Brain pericyte (primary cell): ENCODE data around the gene SNTN.
A peak's percentile ranks its signal among the peaks of the same experiment; 100 is the strongest.
"Not testable (repeated sequence)": the region's sequence is repeated elsewhere in the genome, so short reads cannot be mapped to it uniquely, and the experiment has no call there.

Source experiments
- DNase-seq: peaks from one replicate; pipeline ENCODE4 v3.0.0-alpha.2; 2012; ENCODE audit warnings: low read depth, low spot score

Gene SNTN

DNA sequence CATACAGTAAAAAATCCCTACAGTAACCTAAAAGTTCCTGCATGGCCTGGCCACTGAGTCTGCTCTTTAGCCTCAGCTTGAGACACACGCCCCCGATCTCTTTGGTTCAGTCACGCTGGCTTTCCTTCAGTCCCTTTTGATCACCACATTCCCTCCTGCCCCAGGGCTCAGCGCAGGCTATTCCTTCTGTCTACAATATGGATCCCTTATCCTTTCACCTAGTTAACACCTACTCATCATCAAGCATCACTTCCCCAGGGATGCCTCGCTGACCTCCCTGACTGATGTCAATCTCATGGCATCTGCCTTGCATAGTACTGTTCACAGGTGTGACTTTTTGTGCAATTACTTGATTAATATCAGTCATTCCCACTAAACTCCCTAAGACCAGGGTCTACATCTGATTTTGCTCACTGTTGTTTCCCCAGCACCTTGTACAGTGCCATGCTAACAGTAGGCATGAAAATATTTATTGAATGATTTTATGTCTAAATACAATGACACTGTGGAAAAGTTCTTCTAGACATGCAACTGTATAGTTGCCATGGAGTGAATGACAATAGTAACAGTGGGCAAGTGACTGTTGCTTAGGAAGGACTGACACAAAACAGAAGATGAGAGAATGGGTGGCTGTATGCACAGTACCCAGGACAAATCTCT is at the start of gene SNTN:
Gene SNTN (plus strand): TSS at position 610 of the 660 bp plus-strand sequence. CDS start 13 bp downstream, at position 623.
- DNase-seq: no peak

DNA sequence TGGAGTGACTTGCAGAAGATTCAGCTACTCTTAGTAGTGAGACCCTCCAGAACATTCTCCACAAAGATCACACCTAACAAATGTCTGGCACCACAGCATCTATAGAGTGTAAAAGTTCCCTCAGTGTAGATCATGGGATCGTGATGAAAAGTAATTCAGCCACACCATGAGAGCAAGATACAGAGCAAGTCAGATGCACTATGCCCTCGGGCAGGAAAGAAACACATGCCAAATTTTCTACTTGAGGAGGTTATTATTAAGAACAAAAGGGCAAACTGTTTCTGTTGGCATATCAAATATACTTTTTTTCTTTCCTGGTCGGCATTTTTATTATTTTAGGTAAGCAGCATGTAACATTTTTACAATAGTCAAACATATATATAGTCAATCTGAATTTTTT is 44.8 kb upstream of the SNTN start:
- DNase-seq: no peak

DNA sequence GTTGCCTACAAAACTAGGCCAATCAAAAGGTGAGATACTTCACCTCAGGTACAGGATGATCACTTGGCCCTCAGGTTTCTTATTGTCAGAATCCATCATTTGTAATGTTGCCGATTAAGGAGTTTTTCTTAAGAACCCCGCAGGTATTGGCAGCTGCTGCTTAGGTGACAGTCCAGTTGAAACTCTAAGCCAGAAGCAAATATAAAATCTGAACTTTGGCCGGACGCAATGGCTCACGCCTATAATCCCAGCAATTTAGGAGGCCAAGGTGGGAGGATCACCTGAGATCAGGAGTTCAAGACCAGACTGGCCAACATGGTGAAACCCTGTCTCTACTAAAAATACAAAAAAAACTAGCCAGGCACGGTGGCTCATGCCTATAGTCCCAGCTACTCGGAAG is 43.1 kb upstream of the SNTN start:
- DNase-seq: no peak

DNA sequence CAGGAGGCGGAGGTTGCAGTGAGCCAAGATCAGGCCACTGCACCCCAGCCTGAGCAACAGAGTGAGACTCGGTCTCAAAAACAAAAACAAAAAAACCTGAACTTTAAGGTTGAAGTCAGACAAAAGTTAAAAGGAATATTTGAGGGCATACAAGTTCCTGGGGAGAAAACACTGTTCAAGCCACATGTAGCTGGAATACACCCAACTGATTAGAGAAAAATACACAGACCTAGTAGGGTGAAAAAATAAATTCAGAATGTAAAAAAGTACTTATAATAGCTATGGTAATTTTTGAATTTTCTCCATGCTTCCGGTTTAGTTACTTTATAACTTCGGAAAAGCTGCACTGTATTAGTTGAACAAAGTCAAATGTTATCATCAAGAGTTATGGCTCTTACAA is 42.6 kb upstream of the SNTN start:
- DNase-seq: no peak

DNA sequence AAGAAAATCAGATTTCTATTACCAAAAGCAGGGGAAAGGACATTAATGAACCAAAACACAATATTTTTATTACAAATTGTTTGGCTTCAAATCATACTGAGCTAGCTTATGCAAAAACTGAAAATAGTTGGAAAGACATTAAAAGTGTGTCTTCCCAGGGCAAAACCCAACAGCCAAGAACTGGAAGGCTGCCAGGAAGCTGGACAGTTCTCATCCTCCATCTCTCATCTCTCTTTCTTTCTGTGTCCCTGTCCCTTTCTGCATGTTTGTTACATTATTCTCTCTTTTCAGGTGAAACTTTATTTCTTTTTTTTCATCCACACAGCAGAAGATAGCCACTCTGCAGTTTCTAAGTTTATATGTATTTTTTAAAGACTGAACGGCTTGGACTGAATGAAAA is 41.1 kb upstream of the SNTN start:
- DNase-seq: no peak

DNA sequence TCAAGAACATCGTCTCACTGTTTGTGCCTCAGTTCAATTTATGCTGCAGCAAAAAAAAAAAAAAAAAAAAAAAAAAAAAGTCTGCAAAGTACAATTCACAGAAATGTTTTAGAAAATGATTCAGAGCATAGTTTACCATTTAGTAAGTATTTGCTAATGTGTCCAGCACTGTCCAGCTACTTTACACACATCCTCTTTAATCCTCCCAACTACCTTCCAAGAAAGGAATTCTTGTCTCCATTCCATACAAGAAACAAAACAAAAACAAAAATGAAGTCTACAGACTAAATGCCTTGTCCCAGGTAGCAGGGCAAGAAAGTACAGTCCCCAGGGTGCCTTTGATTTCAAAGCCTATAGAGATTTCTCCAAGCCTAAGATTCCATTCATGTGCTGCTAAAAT is 38.9 kb upstream of the SNTN start:
- DNase-seq: no peak

DNA sequence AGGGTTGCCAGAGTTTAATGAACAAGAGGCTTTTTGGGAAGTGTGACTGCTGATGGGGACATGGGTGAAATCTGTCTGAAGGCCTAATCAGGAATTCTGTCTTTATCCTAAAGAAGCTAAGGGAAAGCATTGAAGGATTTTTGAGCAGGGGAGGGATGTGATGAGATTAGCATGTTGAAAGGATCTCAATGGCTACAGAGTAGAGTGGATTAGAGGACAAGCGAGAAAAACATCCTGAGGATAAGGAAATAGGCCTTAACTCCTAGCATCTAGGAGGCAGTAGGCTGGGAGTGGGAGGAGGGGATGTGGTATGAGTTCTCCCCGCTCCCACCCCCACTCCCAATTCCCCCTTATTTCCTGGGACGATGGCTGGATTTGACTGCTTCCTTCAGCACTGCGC is 35.1 kb upstream of the SNTN start:
- DNase-seq: no peak

DNA sequence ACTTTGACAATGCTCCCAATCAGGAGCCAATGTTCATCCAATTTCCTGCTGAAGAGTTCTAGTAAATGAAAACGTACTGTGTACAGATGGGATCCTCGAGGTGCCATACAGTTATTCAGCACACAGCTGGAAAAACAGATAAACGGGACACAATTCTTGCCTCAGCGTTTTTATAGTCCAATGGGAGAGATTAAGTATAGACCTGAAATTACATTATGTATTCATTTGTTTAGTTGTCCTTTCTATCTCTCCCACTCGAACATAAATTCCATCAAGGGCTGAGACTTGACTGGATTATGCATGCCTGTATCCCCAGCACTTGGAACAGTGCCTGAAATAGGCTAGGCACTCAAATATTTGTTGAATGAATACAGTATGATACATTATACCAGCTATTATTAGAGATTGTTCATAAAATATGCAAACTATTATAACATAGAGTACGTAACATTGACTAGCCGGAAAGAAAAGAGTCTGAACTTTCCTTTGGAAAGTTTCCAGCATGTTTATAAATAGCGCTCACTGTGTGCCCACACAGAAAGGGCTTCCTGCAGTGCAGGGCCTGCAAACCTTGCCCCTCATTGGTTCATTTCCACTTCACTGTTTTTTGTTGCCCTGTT is 27.4 kb upstream of the SNTN start:
- peak; percentile 8 for DNase-seq

DNA sequence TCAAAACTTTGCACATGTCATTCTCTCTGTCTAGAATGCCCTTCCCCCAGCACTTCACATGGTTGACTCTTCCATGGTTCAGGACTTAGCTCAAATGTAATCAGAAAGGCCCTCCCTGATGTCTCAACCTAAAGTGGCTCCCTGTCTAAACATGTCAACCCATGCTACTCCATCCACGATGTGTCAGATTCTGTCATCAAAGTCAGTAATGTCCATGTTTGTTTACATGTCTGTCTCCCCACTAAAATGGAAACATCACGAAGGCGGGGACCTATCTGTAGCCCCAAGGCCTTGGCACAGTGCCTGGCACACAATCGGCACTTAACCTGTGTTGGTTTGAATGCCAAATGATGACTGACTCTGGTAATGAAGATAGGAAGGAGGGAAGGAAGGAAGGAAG is 20.8 kb upstream of the SNTN start:
- no peak for DNase-seq

DNA sequence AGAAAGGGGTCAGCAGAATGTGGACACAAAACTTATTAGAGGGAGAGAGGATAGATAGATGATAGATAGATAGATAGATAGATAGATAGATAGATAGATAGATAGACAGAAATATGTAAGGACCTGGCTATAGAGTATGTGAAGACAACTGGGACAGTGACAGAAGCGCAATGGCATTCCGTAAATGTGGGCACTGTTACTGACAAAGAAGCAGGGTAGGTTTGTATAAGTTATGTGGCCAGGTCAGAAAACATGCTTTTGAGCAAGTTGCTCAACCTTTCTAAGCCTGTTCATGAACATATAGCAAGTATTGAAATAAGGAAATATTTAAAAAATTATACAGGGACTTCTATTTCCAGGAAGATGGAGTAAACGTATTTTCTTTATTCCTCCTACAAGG is 17.3 kb upstream of the SNTN start:
- DNase-seq: no peak

DNA sequence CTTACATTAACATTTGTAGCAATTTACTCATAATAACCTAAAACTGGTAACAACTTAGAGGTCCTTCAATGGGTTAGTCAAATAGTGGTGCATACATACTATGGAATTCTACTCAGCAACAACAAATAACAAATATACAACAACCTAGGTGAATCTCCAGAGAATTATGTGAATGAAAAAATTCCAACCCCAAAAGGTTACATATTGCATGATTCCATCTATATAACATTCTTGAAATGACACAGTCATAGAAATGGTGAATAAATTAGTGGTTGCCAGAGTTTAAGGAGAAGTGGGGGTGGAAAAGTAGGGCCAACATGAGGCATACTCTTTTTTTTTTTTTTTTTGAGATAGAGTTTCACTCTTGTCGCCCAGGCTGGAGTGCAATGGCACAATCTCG is 12.7 kb upstream of the SNTN start:
- DNase-seq: no peak

DNA sequence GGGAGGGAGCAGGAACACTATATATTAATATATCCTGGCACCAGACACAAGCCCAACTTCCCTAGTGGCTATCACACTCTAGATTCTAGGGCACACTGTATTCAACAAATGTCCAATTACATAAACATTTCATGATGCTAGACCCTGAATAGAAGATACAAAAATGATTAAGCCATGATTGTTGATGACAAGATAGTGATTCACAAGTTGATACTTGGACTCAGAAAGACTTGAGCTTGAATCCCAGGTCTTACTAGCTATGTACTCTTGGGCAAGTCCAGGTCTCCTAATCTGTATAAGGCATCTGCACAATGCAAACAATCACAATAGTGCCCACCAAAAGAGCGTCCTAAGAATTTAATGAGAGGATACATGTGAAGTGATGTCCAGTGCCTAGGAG is 10.0 kb upstream of the SNTN start:
- no peak for DNase-seq

DNA sequence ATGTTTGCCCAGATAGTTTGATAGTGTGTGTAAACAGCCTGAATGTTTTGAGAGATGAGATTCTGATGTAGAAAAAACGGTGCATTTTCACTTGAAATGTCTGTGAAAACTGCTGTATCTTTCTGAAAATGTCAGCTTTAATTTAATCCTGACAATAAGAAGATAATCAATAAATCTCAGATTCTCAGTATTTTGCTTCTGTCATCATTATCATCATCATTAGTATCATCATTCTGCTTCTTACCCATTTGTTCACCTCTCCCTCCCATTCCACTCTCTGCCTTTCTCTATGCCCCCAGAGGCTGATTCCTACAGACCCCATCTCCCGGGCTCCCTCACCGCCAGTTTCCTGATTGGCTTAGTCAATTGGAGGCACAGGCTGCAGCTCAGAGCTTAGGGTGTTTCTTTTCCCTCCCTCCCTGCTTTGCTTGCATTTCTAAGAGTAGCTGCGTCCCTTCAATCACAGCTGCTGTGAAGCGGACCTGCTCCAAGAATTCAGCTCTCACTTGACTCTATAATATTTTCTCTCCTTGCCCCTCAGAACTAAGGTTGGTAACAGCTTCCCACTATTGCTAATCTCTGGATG is 8.2 kb upstream of the SNTN start:
- DNase-seq: no peak

DNA sequence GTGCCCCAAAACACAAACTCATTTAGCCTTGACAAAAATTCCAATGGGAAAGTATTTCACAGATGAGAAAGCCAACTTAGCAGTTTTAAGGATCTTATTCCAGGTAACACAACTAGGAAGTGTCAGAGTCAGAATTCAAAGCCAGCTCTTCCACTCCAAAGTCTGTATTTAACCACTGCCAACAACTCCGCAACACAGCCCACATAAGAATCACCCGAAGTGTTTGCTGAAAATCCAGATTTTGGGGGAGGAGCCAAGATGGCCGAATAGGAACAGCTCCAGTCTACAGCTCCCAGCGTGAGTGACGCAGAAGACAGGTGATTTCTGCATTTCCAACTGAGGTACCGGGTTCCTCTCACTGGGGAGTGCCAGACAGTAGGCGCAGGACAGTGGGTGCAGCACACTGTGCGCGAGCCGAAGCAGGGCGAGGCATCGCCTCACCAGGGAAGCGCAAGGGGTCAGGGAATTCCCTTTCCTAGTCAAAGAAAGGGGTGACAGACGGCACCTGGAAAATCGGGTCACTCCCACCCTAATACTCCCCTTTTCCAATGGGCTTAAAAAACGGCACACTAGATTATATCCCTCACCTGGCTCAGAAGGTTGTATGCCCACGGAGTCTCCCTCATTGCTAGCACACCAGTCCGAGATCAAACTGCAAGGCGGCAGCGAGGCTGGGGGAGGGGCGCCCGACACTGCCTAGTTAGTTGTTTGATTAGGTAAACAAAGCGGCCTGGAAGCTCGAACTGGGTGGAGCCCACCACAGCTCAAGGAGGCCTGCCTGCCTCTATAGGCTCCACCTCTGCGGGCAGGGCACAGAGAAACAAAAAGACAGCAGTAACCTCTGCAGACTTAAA is 7.3 kb upstream of the SNTN start:
- not testable (repeated sequence) for DNase-seq

DNA sequence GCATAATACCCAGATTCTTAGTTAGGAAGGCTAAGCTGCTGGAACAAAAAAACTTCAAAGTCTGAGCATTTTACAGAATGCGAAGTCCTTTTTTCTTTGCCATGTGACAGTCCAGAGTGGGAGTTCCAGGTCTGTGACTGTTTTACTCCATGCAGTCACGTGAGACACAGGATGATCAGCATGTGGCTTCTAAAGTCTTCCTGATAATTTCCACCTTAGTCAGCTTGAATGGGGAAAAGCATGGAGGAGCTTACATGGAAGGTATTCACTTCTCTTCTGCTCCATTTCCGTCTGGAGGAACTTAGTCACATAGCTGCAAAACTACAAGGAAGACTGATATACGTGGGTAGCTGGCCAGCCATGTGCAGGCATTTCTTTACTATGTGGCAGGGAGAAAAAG is 1.7 kb downstream of the SNTN start:
- no peak for DNase-seq

DNA sequence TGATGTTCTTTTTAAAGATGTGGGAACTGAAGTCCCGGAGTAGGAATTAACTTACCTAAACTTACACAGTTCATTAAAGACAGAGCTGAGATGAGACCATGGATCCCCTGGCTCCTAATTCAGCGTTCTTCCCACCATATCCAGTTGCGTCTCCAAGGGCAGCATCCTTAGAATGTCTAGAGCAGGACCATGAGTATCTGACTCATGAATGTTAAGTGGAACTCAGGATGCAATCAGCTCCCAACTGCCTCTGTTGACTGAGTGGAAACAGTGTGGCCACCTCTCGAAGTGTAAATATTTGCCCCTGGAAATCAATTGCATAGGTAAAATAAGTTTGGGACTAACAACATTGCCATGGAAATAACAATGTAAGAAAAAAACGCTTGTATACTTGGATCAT is 2.5 kb downstream of the SNTN start:
- no peak for DNase-seq

DNA sequence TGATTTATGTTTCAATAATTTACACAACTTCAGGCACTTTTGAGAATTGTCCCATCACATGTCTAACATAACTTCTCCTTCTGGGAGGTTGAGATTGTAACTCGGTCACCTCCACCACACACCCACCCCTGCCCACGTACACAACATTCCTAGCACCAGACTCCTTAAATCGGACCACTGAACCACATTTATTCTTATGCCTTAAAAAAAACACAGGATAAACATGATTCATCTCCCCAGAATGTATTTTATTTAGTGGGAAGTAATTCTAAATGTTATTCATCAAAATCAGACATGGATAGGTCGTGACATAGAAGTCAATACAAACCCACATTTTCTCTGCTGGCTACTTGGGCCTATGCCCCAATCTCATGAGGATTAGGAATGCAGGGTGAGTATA is 3.0 kb downstream of the SNTN start:
- no peak for DNase-seq

DNA sequence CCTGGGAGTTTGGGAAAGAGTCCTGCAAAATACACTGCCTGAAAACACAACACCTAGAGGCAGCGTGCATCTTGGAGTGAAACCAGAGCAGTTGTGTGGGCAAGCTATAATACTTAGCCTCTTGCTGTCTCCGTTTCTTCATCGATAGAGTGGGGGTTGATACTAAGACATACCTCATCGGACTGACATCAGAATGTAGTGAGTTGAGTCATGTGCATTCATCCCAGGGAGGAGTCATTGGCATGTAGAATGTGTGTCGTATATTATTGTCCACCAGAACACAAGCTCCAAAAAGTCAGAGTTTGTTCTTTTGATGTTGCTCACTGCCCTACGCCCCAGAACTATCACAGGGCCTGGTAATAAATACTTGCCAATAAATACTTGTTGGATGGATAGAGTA is 4.3 kb downstream of the SNTN start:
- DNase-seq: no peak

DNA sequence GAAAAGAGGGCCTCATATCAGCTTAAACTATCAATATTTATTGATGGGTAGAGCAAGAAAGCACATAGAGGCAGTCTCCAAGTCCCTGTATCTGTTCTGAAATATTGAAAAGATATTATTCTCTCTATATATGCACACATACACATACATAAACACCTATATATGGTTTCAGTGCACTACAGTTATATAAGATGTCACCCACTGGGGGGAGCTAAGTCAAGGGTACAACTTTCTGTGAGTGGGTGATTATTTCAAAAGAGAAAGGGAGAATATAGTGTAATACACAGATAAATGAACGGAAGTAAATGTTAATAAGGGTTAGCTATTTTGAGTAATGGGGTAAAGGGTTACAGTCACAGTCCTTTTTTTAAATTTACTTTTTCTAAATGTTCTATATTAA is 8.8 kb downstream of the SNTN start:
- no peak for DNase-seq

DNA sequence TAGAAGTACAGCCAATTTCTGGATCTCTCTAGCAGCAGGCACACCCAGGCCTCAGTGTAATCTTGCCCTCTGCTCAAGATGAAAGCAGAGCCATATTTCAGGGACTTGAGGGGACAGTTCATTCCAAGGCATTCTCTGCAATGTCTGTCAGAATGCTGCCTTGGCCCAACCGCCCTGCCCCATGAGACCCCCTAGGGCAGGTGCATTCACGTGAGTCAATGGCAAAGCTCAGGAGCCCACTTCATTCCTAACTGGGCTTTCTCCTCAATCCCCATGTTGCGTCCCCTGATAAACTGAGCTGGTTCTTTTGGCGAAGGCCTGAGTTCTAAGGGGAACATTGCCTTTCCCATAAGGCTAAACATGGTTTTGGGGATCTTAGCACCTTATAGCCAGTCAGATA is 9.5 kb downstream of the SNTN start:
- no peak for DNase-seq

DNA sequence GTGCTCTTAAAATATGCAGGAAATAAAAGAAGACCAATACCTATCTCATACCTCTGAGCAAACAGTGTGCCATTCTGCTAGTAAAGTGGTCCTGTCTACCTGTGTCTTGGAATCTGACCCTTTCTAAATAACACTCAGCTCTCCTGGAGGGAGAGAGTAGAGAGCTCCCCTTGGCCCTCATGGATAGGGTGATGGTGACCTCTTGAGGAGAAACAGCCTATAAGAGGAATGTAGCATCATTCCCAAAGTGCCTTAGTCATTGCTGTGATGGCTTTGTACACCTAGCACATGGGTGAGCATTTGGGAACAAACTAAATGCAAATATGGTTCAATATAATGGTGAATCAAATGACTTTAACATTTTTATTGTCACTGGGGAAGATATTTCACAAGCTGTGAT is 10.0 kb downstream of the SNTN start:
- DNase-seq: no peak

DNA sequence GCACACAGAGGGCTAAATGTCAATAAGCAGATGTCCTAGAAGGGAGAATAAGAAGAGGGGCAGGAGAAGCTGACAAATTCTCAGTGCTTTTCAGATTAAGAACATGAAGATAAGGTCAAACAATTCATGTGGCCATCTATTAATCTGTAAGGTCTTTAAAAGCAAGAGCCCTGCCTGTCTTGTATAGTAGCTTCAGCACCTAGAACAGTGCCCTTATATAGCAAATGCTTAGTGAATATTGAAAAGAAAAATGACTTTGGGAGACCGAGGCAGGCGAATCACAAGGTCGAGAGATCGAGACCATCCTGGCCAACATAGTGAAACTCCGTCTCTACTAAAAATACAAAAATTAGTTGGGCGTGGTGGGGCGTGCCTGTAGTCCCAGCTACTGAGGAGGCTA is 18.1 kb downstream of the SNTN start:
- DNase-seq: no peak

DNA sequence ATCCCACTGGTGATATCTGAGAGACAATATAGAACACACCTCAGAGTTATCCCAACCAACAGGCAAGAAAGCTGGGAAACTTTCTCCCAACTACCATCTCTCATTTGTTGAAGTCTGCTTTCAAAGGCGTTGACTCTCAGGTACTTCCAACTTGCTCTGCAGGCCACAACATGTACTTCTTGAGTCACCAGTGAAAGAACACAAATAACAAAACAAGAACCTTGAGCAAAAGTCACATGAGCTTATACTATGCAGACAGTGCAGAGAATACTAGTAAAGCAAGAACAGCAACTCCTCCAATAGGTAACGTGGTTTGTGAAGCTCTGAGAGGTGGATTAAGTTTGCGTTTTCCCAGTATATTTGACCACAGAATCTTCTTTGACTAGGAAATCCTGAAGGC is 20.6 kb downstream of the SNTN start:
- no peak for DNase-seq
